NT2/D1 (cell line): ENCODE data around the gene PPP6R3.

Experiments
- SUZ12 ChIP-seq: IDR thresholded peaks from 2 replicates; pipeline ENCODE4 v1.6.1; 2011; ENCODE audit not compliant: insufficient read length, insufficient read depth; ENCODE audit errors: extremely low read depth
- YY1 ChIP-seq: IDR thresholded peaks from 2 replicates; pipeline ENCODE4 v1.6.1; 2011; ENCODE audit not compliant: insufficient read length, insufficient read depth
- ZNF274 ChIP-seq: IDR thresholded peaks from 2 replicates; pipeline ENCODE4 v1.6.1; 2011; ENCODE audit warnings: mild to moderate bottlenecking, low read depth, low read length

DNA sequence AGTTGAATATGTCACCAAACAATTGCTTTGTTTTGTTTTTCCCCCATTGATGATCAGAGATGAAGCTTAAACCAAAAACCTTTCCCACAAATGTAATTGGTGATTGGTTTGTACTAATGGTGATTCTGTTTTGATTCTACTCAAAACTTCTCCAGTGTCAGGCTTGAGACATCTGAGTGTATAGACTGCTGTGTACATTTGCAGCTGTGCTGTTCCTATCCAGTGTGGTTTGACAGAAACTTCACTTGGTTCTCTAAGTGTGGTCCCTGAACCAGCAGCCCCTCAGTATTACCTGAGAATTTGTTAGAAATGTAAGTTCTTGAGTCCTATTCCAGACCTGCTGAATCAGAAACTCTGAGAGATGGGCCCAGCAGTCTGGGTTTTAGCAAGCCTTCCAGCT is 84.8 kb downstream of the PPP6R3 start:
- TF ChIP-seq ZNF274 (no peak), YY1 (no peak), SUZ12 (no peak)
